ENCODE data around the gene RELA. TPM values are rescaled to one million over a fixed set of nuclear protein-coding genes. Genes with fewer than 3 reads are reported as not detected.
A peak's percentile ranks its signal among the peaks of the same experiment; 100 is the strongest.
"Not testable (repeated sequence)": the region's sequence is repeated elsewhere in the genome, so short reads cannot be mapped to it uniquely, and the experiment has no call there.

RELA gene
- total RNA-seq, 1 donor from 2014 or later: 68.2 TPM

GRCh38 chr11:65706303-65706763 is 43.6 kb upstream of the RELA start:
- H3K4me1 ChIP-seq; H3K9me3 ChIP-seq; H3K27me3 ChIP-seq; H3K27ac ChIP-seq; H3K36me3 ChIP-seq; intact Hi-C loops (cut with DNase I); ATAC-seq: not testable (repeated sequence)
- peak overlapping the region; percentile 25 for H3K4me3 ChIP-seq
- peak; percentile 83 for TF ChIP-seq CTCF (IDR thresholded peaks at IDR 0.05)
- DNase-seq: peak; percentile 86

- H3K4me1 ChIP-seq: peaks cover 5% of the 10 kb centered on the region
- H3K4me3 ChIP-seq: no peak overlapping the region
- ATAC-seq (no peak), DNase-seq (no peak)
- H3K27me3 ChIP-seq: no peaks in the 10 kb centered on the region
- H3K36me3 ChIP-seq: no peaks in the 10 kb centered on the region
- no peak overlapping the region for H3K27ac ChIP-seq
- H3K9me3 ChIP-seq: no peaks in the 10 kb centered on the region
- no peak for TF ChIP-seq CTCF (IDR thresholded peaks at IDR 0.05)
- intact Hi-C loops (cut with DNase I): no loop called here
These were observed 41.1 kb upstream of the RELA start for GRCh38 chr11:65703846-65704245.

GRCh38 chr11:65701686-65702085 is 39.0 kb upstream of the RELA start:
- DNase-seq (no peak), ATAC-seq (no peak)
- no peak overlapping the region for H3K27ac ChIP-seq
- intact Hi-C loops (cut with DNase I): no loop called here
- no peak overlapping the region for H3K4me3 ChIP-seq
- no peak for TF ChIP-seq CTCF (IDR thresholded peaks at IDR 0.05)
- H3K27me3 ChIP-seq: no peaks in the 10 kb centered on the region
- H3K4me1 ChIP-seq: peaks cover 4% of the 10 kb centered on the region
- H3K36me3 ChIP-seq: no peaks in the 10 kb centered on the region
- H3K9me3 ChIP-seq: no peaks in the 10 kb centered on the region

GRCh38 chr11:65700399-65700798 is 37.7 kb upstream of the RELA start:
- no peak for TF ChIP-seq CTCF (IDR thresholded peaks at IDR 0.05)
- Histone ChIP-seq H3K27ac (no peak overlapping the region), H3K4me1 (peaks cover 3% of the 10 kb centered on the region), H3K9me3 (no peaks in the 10 kb centered on the region), H3K4me3 (no peak overlapping the region), H3K27me3 (no peaks in the 10 kb centered on the region), H3K36me3 (no peaks in the 10 kb centered on the region)
- ATAC-seq: peak; percentile 39
- intact Hi-C loops (cut with DNase I): no loop called here
- DNase-seq: no peak

GRCh38 chr11:65699306-65699705 is 36.6 kb upstream of the RELA start:
- TF ChIP-seq CTCF (IDR thresholded peaks at IDR 0.05): no peak
- H3K4me3 ChIP-seq: no peak overlapping the region
- no peaks in the 10 kb centered on the region for H3K36me3 ChIP-seq
- no peaks in the 10 kb centered on the region for H3K9me3 ChIP-seq
- peaks cover 3% of the 10 kb centered on the region for H3K4me1 ChIP-seq
- intact Hi-C loops (cut with DNase I): no loop called here
- no peak overlapping the region for H3K27ac ChIP-seq
- ATAC-seq (no peak), DNase-seq (peak; percentile 31)
- H3K27me3 ChIP-seq: no peaks in the 10 kb centered on the region

GRCh38 chr11:65698205-65698604 is 35.5 kb upstream of the RELA start:
- no peak for TF ChIP-seq CTCF (IDR thresholded peaks at IDR 0.05)
- intact Hi-C loops (cut with DNase I): no loop called here

More at GRCh38 chr11:65698205-65698604, 35.5 kb upstream of the RELA start:
- ATAC-seq (peak; percentile 62), DNase-seq (no peak)
- no peaks in the 10 kb centered on the region for H3K36me3 ChIP-seq
- no peak overlapping the region for H3K27ac ChIP-seq
- H3K4me3 ChIP-seq: no peak overlapping the region
- H3K9me3 ChIP-seq: no peaks in the 10 kb centered on the region
- H3K4me1 ChIP-seq: peaks cover 3% of the 10 kb centered on the region
- no peaks in the 10 kb centered on the region for H3K27me3 ChIP-seq

Measured in upper lobe of right lung (tissue), 1 donor.